NCI-H1105 treated with DMSO at 0.1 percent for 48 hours (cell line): ENCODE measurements around the gene ADGRB2.

Source experiments
- DNase-seq: peaks from one replicate; lab custom pipeline; 2025; lab: John Stamatoyannopoulos, UW

The ADGRB2 gene

DNA sequence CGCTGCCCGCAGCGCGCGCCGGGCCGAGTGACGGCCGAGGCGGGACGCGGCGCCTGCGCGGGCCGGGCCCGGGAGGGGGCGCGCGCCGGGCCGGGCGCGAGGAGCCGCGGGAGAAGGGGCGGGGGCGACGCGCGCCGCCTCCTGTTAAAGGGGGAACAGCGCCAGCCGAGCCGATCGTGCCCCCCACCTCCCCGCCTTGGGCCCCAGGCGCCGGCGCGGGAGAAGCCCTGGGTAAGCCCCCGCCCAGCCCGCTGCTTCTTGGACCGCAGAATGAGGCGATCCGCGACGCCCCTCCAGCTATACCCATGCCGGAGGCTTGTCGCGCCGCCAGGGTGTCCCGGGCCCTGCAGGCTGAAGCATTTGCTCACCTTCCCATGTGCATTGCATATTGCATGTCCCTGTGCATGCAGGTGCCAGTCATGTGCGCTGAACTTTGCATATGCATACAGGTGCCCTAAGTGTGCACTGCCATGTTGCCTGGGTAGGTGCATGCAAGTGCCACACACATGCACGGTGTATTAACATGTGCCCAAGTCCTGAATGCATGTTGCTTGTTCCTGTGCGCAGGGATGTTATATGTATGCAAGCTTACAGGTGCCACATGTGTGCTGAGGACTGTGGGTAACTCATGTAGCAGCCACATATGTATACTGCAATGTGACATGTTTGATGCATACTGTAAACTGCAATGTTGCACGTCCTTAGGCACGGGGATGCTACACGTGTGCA, at the start of gene ADGRB2:
ADGRB2 (minus strand) TSS at position 29 of the 729 bp plus-strand sequence. CDS start 7,119 bp downstream, outside the sequence.
- peak; percentile 61 for DNase-seq

DNA sequence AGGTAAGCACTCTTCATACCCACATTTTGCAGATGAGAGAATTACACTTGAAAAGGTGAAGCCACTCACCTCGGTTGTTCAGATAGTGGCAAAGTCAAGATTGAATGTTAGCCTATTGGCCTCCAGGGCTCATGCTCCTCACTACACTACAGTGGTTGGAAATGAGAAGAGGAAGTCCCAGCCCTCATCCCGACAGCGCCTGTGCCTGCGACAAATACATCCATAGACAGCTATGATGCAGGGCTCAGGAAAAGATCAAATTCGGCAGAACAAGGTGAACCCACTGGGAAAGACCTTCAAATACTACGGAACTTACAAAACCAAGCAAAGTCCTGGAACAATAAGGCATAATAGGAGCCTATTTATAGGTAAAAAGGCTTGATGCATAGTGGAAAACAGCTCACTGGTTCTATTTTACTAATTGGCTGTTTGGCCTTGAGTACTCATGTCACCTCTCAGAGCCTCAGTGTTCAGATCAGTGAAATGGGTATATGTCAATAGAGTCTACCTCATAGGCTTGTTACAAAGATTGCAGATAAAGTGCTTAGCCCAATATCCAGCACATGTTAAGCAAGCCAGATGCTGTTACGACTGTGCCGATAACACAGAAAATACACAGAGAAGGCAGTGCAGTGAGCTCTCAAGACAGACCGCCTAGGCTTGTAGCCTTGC, 48.2 kb upstream of the ADGRB2 start:
- no peak for DNase-seq

DNA sequence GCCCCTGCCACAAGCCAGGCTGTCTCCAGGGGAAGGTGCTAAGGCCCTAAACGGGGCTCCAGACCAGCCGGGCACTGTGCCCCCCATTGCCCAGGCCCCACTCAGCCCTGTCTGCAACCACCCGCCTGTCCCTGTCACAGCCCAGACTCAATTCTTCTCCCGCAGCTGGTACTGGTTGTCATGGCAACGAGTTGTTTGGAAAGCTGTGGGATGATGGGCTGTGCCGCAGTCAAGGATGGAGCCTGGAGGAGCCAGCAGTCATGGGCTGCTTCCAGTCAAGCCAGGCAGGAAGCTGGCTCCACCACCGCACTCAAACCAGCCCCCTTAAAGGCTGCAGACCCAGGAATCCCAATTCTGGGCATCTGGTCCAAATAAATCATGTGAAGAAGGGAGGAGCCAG, 47.5 kb upstream of the ADGRB2 start:
- DNase-seq = peak; percentile 89

DNA sequence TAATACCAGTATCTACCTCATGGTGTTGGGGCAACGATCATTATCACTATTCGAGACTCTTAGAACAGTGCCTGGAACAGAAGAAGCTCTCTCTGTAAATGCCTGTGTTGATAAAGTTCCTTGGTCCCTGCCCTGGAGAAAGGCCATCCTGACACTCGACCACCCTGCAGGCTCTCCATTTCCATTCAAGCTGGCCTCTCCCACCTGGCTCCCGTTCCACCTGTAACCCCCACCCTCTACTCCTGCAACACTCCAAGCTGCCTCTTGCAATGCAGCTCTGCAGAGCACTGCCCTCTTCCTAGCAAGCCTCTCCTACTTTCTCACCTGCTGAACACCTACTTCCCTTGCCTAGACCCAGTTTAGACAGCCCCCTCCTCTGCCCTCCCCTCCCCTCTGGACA, 45.6 kb upstream of the ADGRB2 start:
- DNase-seq = no peak

GRCh38 chr1:31807273-31808048, 43.3 kb upstream of the ADGRB2 start:
- DNase-seq = no peak

GRCh38 chr1:31805318-31805717, 41.2 kb upstream of the ADGRB2 start:
- DNase-seq = no peak

DNA sequence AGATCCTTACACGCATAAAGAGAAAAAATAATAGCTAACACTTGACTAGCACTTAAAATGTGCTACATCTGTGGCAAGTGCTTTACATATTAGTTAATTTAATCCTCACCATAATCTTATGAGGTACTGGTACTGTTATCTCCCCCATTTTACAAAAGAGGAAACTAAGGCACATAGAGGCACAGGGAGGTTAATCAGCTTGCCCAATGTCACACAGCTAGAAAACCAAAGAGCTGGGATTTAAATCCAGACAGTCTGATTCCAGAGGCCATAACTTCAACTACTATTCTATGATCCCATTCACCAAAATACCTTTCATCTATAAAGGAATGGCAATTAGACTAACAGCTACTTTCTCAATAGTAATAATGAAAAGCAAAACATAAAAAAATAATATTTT, 40.0 kb upstream of the ADGRB2 start:
- DNase-seq = no peak

DNA sequence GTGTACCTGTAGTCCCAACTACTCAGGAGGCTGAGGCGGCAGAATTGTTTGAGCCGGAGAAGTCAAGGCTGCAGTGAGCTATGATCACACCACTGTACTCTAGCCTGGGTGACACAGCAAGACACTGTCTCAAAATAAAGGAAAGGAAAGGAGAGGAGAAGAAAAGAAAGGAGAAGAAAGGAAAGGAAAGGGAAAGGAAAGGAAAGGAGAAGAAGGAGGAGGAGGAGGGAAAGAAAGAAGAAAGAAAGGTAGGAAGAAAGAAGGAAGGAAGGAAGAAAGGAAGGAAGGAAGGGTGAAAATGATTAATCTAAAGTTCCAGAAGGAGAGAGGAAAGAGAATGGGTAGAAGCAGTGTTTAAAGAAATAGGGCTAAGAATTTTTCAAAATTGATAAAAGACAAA, 39.5 kb upstream of the ADGRB2 start:
- no peak for DNase-seq

GRCh38 chr1:31802190-31803150, 38.3 kb upstream of the ADGRB2 start:
- DNase-seq = no peak

- DNase-seq = no peak
Observed at GRCh38 chr1:31801458-31801857, 37.3 kb upstream of the ADGRB2 start.

GRCh38 chr1:31800674-31800967, 36.5 kb upstream of the ADGRB2 start:
- DNase-seq = no peak

- DNase-seq = no peak
Observed at GRCh38 chr1:31799895-31800673, 35.9 kb upstream of the ADGRB2 start.

GRCh38 chr1:31799196-31799894, 35.2 kb upstream of the ADGRB2 start:
- DNase-seq = no peak

- DNase-seq = no peak
Observed at GRCh38 chr1:31798433-31799195, 34.5 kb upstream of the ADGRB2 start.

DNA sequence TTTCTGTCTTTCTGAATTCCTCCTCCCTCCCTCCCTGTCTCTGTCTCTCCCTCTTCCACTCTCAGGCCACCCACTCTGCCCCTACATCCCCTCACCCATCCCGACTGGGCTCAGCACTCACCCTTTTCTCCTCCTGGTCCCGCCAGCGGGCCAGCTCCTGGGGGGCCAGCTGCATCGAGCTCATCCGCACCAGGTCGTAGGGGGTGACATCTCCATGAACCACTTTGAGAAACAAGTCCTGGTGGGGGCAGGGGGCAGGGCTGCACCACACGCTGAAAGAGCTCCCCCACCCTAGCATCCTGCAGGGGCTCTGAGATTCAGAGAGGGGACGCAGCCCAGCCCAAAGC, 33.9 kb upstream of the ADGRB2 start:
- DNase-seq = no peak

DNA sequence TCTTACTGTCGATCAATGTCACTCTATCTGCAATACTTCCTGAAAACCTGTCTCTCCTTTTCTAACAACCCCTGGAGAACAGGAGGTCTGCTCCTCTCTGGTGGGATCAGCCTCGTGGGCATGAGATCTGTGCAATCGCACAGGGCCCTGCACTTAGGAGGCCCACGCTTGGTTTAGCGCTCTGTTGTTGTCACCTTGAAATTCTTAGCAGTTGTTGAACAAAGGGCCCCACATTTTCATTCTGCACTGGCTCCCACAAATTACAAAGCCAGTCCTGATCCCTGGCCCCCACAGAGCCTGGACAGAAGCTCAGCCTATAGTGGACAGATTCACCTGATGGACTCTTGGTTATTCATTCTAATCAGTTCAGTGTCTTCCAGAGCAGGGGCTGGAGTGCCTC, 33.1 kb upstream of the ADGRB2 start:
- no peak for DNase-seq

- no peak for DNase-seq
Observed at GRCh38 chr1:31796707-31797106, 32.6 kb upstream of the ADGRB2 start.

DNA sequence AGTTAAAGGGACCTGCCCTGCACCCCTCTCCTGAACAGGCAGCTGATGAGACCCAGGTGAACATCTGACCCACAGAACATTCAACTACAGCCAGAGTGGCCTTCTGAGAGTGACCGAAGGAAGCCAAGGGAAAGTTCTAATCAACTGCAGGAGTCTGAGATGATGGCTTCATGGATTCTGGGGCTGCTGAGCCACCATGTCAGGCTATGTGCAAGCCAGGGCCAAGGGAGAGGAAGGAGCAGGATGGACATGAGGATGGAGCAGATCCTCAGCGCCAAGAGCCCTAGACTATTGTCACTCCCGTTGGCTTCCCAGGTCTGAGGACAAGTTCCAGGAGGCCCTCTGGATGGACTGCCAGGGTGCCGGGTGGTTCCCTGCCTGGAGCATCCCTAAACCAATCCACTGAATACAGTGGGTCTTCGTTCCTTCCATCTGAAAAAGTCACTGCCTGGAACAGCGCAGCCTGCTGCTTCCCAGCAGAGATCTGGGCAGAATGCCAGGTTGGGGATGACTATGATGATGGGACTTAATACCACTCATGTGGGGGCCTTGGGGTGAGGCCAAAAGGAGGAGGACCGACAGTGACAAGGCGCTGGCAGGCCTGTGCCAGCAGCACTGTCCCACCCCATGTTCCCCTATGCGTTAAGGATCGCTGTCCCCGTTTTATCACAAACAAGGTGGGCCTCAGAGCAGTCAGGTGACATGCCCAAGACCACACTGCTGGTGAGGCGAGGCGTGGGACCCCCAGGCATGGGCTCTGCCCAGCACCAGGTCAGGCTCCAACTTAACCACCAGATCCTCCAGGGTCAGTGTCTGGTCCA, 31.9 kb upstream of the ADGRB2 start:
- peak; percentile 89 for DNase-seq

GRCh38 chr1:31795096-31795675, 31.0 kb upstream of the ADGRB2 start:
- no peak for DNase-seq
